Liver (tissue), 3 donors: ENCODE data around the gene SEC23IP.

Experiments
- CTCF ChIP-seq: fragments of 150-350 bp; IDR thresholded peaks from 2 replicates; pipeline ENCODE4 v1.5.1; 2017; ENCODE audit warnings: improper control_type of control experiment, low read depth, low read length; ENCODE audit not compliant: missing input control
- TAF1 ChIP-seq: conservative IDR thresholded peaks from 2 replicates; pipeline ENCODE4 v1.6.1; 2016; ENCODE audit warnings: antibody characterized with exemption, mild to moderate bottlenecking
- TF ChIP-seq, protein P1 (sequence below): IDR thresholded peaks from 2 replicates; pipeline ENCODE4 v1.6.1; 2016; ENCODE audit warnings: antibody characterized with exemption
- donor health status: healthy.
- donor health status: healthy.

- no peak for TF ChIP-seq CTCF
- no peak for TF ChIP-seq TAF1
- TF ChIP-seq, protein P1, sequence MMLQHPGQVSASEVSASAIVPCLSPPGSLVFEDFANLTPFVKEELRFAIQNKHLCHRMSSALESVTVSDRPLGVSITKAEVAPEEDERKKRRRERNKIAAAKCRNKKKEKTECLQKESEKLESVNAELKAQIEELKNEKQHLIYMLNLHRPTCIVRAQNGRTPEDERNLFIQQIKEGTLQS: no peak
Measured at GRCh38 chr10:119908166-119908565, 15.6 kb downstream of the SEC23IP start.
